DOHH2 (cell line): ENCODE results near the gene TIAM2.

Experiments used
- H3F3A ChIP-seq: fragments of 200-600 bp; sonication (generic), shearing (Covaris generic); 2 replicates; pipeline ENCODE4 v1.6.0; 2016; ENCODE audit warnings: antibody characterized with exemption, mild to moderate bottlenecking; ENCODE audit not compliant: control insufficient read depth, insufficient read depth
- H3K27ac ChIP-seq: fragments of 200-600 bp; sonication (generic); 2 replicates; pipeline ENCODE4 v1.5.1; 2014; ENCODE audit warnings: low read depth, mild to moderate bottlenecking, low read length, moderate library complexity
- H3K27me3 ChIP-seq: fragments of 200-600 bp; sonication (generic); 2 replicates; pipeline ENCODE4 v1.6.1; 2014; ENCODE audit warnings: mild to moderate bottlenecking, low read length, mixed read lengths; ENCODE audit not compliant: control insufficient read depth
- H3K36me3 ChIP-seq: fragments of 200-600 bp; sonication (generic); 2 replicates; pipeline ENCODE4 v1.6.1; 2014; ENCODE audit warnings: mild to moderate bottlenecking, low read length, moderate library complexity, mixed read lengths; ENCODE audit not compliant: control insufficient read depth
- H3K4me1 ChIP-seq: fragments of 200-600 bp; sonication (generic); 2 replicates; pipeline ENCODE4 v1.6.1; 2014; ENCODE audit warnings: mild to moderate bottlenecking, low read length, mixed read lengths; ENCODE audit not compliant: control insufficient read depth
- H3K4me2 ChIP-seq: fragments of 200-600 bp; sonication (generic); 2 replicates; pipeline ENCODE4 v1.6.0; 2014; ENCODE audit warnings: mild to moderate bottlenecking, low read length, moderate library complexity
- H3K4me3 ChIP-seq: fragments of 200-600 bp; sonication (generic); 2 replicates; pipeline ENCODE4 v1.5.1; 2014; ENCODE audit warnings: mild to moderate bottlenecking, low read length, mixed read lengths
- H3K79me2 ChIP-seq: fragments of 200-600 bp; sonication (generic); 2 replicates; pipeline ENCODE4 v1.6.1; 2014; ENCODE audit warnings: mild to moderate bottlenecking, low read length, mixed read lengths; ENCODE audit not compliant: control insufficient read depth
- H3K9me2 ChIP-seq: fragments of 200-600 bp; sonication (generic); replicated peaks from 2 replicates; pipeline ENCODE4 v1.6.1; 2014; ENCODE audit warnings: mild to moderate bottlenecking, low read length, mixed read lengths; ENCODE audit not compliant: control insufficient read depth
- H3K9me3 ChIP-seq: fragments of 200-600 bp; sonication (generic); 2 replicates; pipeline ENCODE4 v1.6.1; 2014; ENCODE audit warnings: antibody characterized with exemption, low read length, mixed read lengths; ENCODE audit not compliant: control insufficient read depth, insufficient read depth
- H4K20me1 ChIP-seq: fragments of 200-600 bp; sonication (generic); 2 replicates; pipeline ENCODE4 v1.6.0; 2014; ENCODE audit warnings: low read depth, mild to moderate bottlenecking, antibody characterized with exemption, low read length, moderate library complexity; ENCODE audit not compliant: control insufficient read depth, insufficient read depth
- CTCF ChIP-seq: fragments of 200-600 bp; sonication (generic); IDR thresholded peaks from one replicate; pipeline ENCODE4 v1.5.1; 2014; ENCODE audit warnings: antibody characterized with exemption, mild to moderate bottlenecking, low read depth, low read length; ENCODE audit not compliant: poor library complexity, severe bottlenecking
- EZH2phosphoT487 ChIP-seq: fragments of 200-600 bp; sonication (generic); IDR thresholded peaks from 2 replicates; pipeline ENCODE4 v1.6.1; 2017; ENCODE audit warnings: borderline replicate concordance, mild to moderate bottlenecking, antibody characterized with exemption, low read length, moderate library complexity, mixed read lengths

The TIAM2 gene

GRCh38 chr6:155273431-155273830, 278.3 kb downstream of the TIAM2 start:
- H3K27ac ChIP-seq = no peak overlapping the region
- H3K4me2 ChIP-seq = no peak overlapping the region
- H3K9me2 ChIP-seq = no peaks in the 10 kb centered on the region
- H3K4me3 ChIP-seq = no peak overlapping the region
- TF ChIP-seq CTCF (no peak), EZH2phosphoT487 (no peak)
- peaks cover 64% of the 10 kb centered on the region for H3K36me3 ChIP-seq
- no peaks in the 10 kb centered on the region for H3K27me3 ChIP-seq
- no peaks in the 10 kb centered on the region for H3F3A ChIP-seq
- no peaks in the 10 kb centered on the region for H4K20me1 ChIP-seq
- no peaks in the 10 kb centered on the region for H3K9me3 ChIP-seq
- H3K4me1 ChIP-seq = peaks cover 6% of the 10 kb centered on the region
- H3K79me2 ChIP-seq = no peaks in the 10 kb centered on the region

GRCh38 chr6:155274106-155274505, 279.0 kb downstream of the TIAM2 start:
- Histone ChIP-seq H3K4me2 (no peak overlapping the region), H3K4me3 (no peak overlapping the region), H4K20me1 (no peaks in the 10 kb centered on the region), H3F3A (no peaks in the 10 kb centered on the region), H3K9me2 (no peaks in the 10 kb centered on the region), H3K79me2 (no peaks in the 10 kb centered on the region), H3K36me3 (peaks cover 71% of the 10 kb centered on the region), H3K27ac (no peak overlapping the region), H3K9me3 (no peaks in the 10 kb centered on the region), H3K27me3 (no peaks in the 10 kb centered on the region), H3K4me1 (peaks cover 8% of the 10 kb centered on the region)
- TF ChIP-seq CTCF (no peak), EZH2phosphoT487 (no peak)

GRCh38 chr6:155274533-155274932, 279.4 kb downstream of the TIAM2 start:
- Histone ChIP-seq H3K27me3 (no peaks in the 10 kb centered on the region), H3K4me3 (no peak overlapping the region), H4K20me1 (no peaks in the 10 kb centered on the region), H3K79me2 (no peaks in the 10 kb centered on the region), H3K4me1 (peaks cover 8% of the 10 kb centered on the region), H3K9me3 (no peaks in the 10 kb centered on the region), H3K27ac (no peak overlapping the region), H3K9me2 (no peaks in the 10 kb centered on the region), H3F3A (no peaks in the 10 kb centered on the region), H3K4me2 (no peak overlapping the region), H3K36me3 (peaks cover 75% of the 10 kb centered on the region)
- TF ChIP-seq CTCF (no peak), EZH2phosphoT487 (no peak)
